NOMO-1 (cell line): ENCODE data around the gene CCDC57.

Source experiments
- DNase-seq, 2 experiments: peaks; one replicate each; lab custom pipeline; 2025; ENCODE audit not compliant: unreplicated experiment in 2 of 2; lab: John Stamatoyannopoulos, UW

The CCDC57 gene

GRCh38 chr17:82246365-82247181 is 33.9 kb upstream of the CCDC57 start:
- DNase-seq = no peak

- DNase-seq = no peak
These were observed 33.4 kb upstream of the CCDC57 start for GRCh38 chr17:82246040-82246364.

- DNase-seq = no peak
These were observed 32.7 kb upstream of the CCDC57 start for GRCh38 chr17:82245134-82246039.

GRCh38 chr17:82244413-82245133 is 31.9 kb upstream of the CCDC57 start:
- DNase-seq = peak; percentile 16 to 34

- DNase-seq = no peak
These were observed 31.2 kb upstream of the CCDC57 start for GRCh38 chr17:82243648-82244412.

GRCh38 chr17:82242977-82243647 is 30.5 kb upstream of the CCDC57 start:
- DNase-seq = no peak

- no peak for DNase-seq
These were observed 30.0 kb upstream of the CCDC57 start for GRCh38 chr17:82242698-82242976.

GRCh38 chr17:82241926-82242697 is 29.5 kb upstream of the CCDC57 start:
- DNase-seq = peak; percentile 49 to 67

GRCh38 chr17:82241183-82241925 is 28.7 kb upstream of the CCDC57 start:
- DNase-seq = peak; percentile 88 to 90

GRCh38 chr17:82240506-82241182 is 28.0 kb upstream of the CCDC57 start:
- peak; percentile 17 to 31 for DNase-seq

- no peak for DNase-seq
These were observed 27.4 kb upstream of the CCDC57 start for GRCh38 chr17:82239926-82240505.

GRCh38 chr17:82239401-82239925 is 26.8 kb upstream of the CCDC57 start:
- DNase-seq = no peak

- no peak for DNase-seq
These were observed 26.0 kb upstream of the CCDC57 start for GRCh38 chr17:82238472-82239201.

GRCh38 chr17:82237746-82238471 is 25.3 kb upstream of the CCDC57 start:
- DNase-seq = no peak

- no peak for DNase-seq
These were observed 24.6 kb upstream of the CCDC57 start for GRCh38 chr17:82237083-82237745.
